ENCODE measurements around the gene REXO1.
"Not testable (repeated sequence)": the region's sequence is repeated elsewhere in the genome, so short reads cannot be mapped to it uniquely, and the experiment has no call there.

The REXO1 gene

DNA sequence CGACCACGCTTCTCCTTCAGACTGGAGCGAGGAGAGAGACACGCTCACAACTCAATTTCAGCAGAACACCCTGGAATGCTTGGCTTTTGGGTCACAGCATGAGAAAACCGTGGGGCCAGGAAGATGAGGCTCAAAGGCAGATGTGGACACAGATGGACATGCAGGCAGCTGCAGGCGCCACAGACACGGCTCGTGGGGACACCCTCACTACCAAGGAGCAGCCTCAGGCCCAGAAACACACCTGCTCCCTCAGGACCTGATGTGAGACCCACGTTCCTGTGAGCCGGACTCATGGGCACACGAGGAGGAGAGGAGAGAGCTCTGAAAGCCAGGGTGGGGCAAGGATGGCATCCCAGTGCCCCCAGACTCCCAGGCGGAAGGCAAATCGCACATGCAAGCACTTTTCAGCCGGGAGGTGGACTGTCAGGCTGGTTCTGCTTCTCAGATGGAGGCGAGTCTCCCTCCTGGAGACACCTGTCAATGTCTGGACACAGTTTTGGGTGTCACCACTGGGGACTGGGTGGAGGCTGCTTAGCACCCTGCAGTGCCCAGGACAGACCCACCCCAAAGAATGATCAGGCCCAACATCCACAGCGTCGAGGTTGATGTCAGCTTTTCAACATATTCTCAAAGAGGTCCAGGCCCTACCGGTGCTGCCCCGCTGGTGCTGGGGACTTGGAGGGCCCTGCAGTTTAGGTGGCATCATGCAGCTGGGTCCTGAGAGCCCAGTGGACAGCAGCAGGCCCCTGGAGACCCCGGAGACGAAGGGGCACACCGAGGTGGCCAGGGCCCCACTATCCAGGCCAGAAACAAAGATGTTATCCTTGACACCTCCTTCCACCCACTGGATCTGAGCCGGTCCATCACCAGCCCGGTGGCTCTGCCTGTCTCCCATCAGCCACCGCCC is 34.8 kb upstream of the REXO1 start:
- WGBS (ENCODE audit: insufficient coverage, insufficient read length), result no CpG with 5 or more reads among the region's 25 CpGs
- H3K4me3 ChIP-seq (ENCODE audit: low read length), result no peak overlapping the region

DNA sequence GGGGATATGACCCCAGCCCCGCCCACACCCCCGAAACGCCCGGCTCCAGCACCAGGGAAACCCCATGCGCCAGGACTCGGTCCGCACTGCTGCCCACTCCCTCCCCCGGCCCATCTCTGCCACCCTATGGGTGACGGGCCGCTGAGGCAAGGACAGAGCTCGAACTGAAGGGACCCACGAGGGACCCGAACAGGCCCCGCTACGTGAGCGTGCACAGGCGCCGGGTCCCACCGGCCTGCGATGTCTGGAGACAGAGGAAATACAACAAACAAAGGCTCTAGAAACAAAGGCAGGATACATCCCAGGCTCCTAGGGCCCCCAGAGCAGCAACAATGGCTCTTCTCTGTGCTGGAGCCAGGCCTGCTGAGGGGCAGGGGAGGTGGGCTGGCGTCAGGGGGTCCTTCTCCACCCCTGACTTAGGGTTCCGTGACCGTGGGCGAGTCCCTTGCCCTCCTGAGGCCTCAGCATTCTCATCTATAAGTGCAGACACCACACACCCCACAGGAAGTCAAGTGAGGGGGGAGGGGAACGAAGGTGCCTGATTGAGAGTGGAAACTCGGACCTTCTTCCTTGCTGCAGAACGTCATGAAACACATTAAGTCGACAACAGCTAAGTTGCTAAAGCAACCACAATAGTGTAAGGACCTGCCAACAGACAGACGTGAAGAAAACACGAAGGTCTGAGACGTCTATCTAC is 34.0 kb upstream of the REXO1 start:
- no peaks in the 10 kb centered on the region for H3K9me3 ChIP-seq (ENCODE audit: control insufficient read depth, insufficient read depth, low read length)
- WGBS (ENCODE audit: insufficient coverage, insufficient read length), result no CpG with 5 or more reads among the region's 31 CpGs
- H3K36me3 ChIP-seq (ENCODE audit: control insufficient read depth, insufficient read depth, low read length), result no peaks in the 10 kb centered on the region
- H3K4me3 ChIP-seq (ENCODE audit: low read length), result no peak overlapping the region
- H3K4me1 ChIP-seq (ENCODE audit: control insufficient read depth, insufficient read depth, low read length), result peaks cover 1% of the 10 kb centered on the region; the same call in 1 of the 2 replicates
- H3K27me3 ChIP-seq (ENCODE audit: control insufficient read depth, insufficient read depth, low read length), result no peaks in the 10 kb centered on the region
- H3K27ac ChIP-seq (ENCODE audit: low read length), result no peak overlapping the region
- no peak for DNase-seq (ENCODE audit: low read depth, low spot score)

More for the DNA sequence above, 34.8 kb upstream of the REXO1 start:
- no peaks in the 10 kb centered on the region for H3K36me3 ChIP-seq (ENCODE audit: control insufficient read depth, insufficient read depth, low read length)
- no peak overlapping the region for H3K27ac ChIP-seq (ENCODE audit: low read length)
- H3K9me3 ChIP-seq (ENCODE audit: control insufficient read depth, insufficient read depth, low read length), result no peaks in the 10 kb centered on the region
- H3K27me3 ChIP-seq (ENCODE audit: control insufficient read depth, insufficient read depth, low read length), result no peaks in the 10 kb centered on the region
- DNase-seq (ENCODE audit: low read depth, low spot score), result no peak
- peaks cover 1% of the 10 kb centered on the region; the same call in 1 of the 2 replicates for H3K4me1 ChIP-seq (ENCODE audit: control insufficient read depth, insufficient read depth, low read length)

DNA sequence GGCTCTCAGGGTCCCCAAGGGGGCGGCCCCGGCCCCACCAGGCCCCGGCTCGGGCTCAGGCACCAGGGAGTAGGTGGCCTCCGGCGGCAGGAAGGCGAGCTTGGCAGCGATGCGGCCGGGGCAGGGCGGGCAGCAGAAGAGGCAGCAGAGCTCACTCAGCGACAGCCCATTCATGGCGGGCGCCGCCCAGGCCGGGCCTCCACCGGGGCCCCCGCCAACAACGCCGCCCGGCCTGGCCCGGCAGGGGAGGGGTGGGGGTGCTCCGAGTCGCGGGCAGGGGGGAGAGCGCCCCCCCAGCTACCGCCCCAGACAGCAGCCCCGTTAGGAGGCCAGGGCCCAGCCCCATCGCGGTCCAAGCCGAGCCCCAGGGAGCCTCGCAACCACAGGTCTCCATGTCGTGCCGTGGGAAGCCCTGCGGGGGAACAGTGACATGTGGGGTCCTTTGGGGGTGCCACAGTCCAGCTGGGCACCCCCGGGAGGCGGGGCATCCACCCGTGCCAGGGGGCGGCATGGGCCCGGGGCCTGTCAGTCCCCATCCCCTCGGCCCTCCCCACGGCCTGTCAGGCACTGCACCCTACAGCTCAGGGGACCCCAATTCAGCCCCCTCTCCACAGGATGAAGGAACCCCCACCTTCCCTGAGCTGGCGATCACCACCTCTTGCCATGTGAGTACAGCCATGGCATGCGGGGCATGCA is 33.3 kb upstream of the REXO1 start:
- not testable (repeated sequence) for H3K9me3 ChIP-seq (ENCODE audit: control insufficient read depth, insufficient read depth, low read length); H3K4me1 ChIP-seq (ENCODE audit: control insufficient read depth, insufficient read depth, low read length); H3K4me3 ChIP-seq (ENCODE audit: low read length); H3K36me3 ChIP-seq (ENCODE audit: control insufficient read depth, insufficient read depth, low read length); DNase-seq (ENCODE audit: low read depth, low spot score); H3K27ac ChIP-seq (ENCODE audit: low read length); H3K27me3 ChIP-seq (ENCODE audit: control insufficient read depth, insufficient read depth, low read length)
- WGBS (ENCODE audit: insufficient coverage, insufficient read length), result no CpG with 5 or more reads among the region's 44 CpGs

GRCh38 chr19:1880611-1881392 is 32.5 kb upstream of the REXO1 start:
- no peaks in the 10 kb centered on the region for H3K9me3 ChIP-seq (ENCODE audit: control insufficient read depth, insufficient read depth, low read length)
- DNase-seq (ENCODE audit: low read depth, low spot score), result no peak
- WGBS (ENCODE audit: insufficient coverage, insufficient read length), result no CpG with 5 or more reads among the region's 35 CpGs
- H3K27ac ChIP-seq (ENCODE audit: low read length), result no peak overlapping the region
- peaks cover 1% of the 10 kb centered on the region; the same call in 1 of the 2 replicates for H3K4me1 ChIP-seq (ENCODE audit: control insufficient read depth, insufficient read depth, low read length)
- no peaks in the 10 kb centered on the region for H3K27me3 ChIP-seq (ENCODE audit: control insufficient read depth, insufficient read depth, low read length)
- no peak overlapping the region for H3K4me3 ChIP-seq (ENCODE audit: low read length)
- H3K36me3 ChIP-seq (ENCODE audit: control insufficient read depth, insufficient read depth, low read length), result no peaks in the 10 kb centered on the region

- not testable (repeated sequence) for H3K36me3 ChIP-seq (ENCODE audit: control insufficient read depth, insufficient read depth, low read length); DNase-seq (ENCODE audit: low read depth, low spot score); H3K27me3 ChIP-seq (ENCODE audit: control insufficient read depth, insufficient read depth, low read length); H3K4me1 ChIP-seq (ENCODE audit: control insufficient read depth, insufficient read depth, low read length); H3K9me3 ChIP-seq (ENCODE audit: control insufficient read depth, insufficient read depth, low read length); H3K27ac ChIP-seq (ENCODE audit: low read length); H3K4me3 ChIP-seq (ENCODE audit: low read length)
- WGBS (ENCODE audit: insufficient coverage, insufficient read length), result no CpG with 5 or more reads among the region's 17 CpGs
Observed at GRCh38 chr19:1879982-1880381, 31.7 kb upstream of the REXO1 start.

DNA sequence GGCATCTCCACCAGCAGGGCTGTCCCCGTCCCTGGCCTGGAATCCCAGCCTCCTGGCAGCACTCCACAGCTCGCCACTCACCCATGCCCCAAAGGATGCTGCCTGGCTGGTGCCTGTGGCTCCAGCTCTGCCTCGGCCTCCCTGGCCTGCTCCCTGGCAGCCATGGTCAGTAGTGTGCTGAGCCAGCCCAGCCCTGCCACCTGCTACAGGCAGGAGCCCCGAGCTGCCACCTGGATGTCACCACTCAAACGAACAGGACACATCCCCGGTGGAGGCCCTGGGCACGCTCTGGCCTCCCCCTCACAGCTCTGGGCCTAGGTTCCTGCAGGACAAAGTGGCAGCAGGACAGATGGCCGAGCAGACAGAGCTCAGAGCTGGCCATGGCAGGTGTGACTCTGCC is 30.3 kb upstream of the REXO1 start:
- DNase-seq (ENCODE audit: low read depth, low spot score); H3K4me1 ChIP-seq (ENCODE audit: control insufficient read depth, insufficient read depth, low read length); H3K27me3 ChIP-seq (ENCODE audit: control insufficient read depth, insufficient read depth, low read length); H3K36me3 ChIP-seq (ENCODE audit: control insufficient read depth, insufficient read depth, low read length); H3K4me3 ChIP-seq (ENCODE audit: low read length); H3K27ac ChIP-seq (ENCODE audit: low read length); H3K9me3 ChIP-seq (ENCODE audit: control insufficient read depth, insufficient read depth, low read length): not testable (repeated sequence)
- no CpG with 5 or more reads among the region's 8 CpGs for WGBS (ENCODE audit: insufficient coverage, insufficient read length)

DNA sequence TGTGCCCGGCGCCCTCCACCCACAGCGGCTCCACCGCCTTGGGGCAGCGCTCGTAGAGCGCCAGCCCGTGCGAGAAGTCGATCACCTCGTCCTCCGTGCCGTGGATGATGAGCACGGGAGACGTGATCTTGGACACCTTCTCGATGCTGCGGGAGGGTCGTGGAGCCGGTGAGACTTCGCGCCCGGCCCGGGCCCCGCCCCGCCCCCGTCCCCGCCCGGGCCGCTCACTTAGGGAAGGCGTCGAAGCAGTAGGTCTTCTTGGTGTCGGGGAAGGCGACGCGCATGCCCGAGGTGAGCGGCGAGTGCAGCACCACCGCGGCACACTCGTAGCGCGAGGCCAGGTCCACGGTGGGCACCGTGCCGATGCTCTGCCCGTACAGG is 29.0 kb upstream of the REXO1 start:
- no CpG with 5 or more reads among the region's 47 CpGs for WGBS (ENCODE audit: insufficient coverage, insufficient read length)
- H3K27me3 ChIP-seq (ENCODE audit: control insufficient read depth, insufficient read depth, low read length); H3K4me1 ChIP-seq (ENCODE audit: control insufficient read depth, insufficient read depth, low read length); H3K36me3 ChIP-seq (ENCODE audit: control insufficient read depth, insufficient read depth, low read length); H3K27ac ChIP-seq (ENCODE audit: low read length); H3K4me3 ChIP-seq (ENCODE audit: low read length); H3K9me3 ChIP-seq (ENCODE audit: control insufficient read depth, insufficient read depth, low read length); DNase-seq (ENCODE audit: low read depth, low spot score): not testable (repeated sequence)

- no CpG with 5 or more reads among the region's 53 CpGs for WGBS (ENCODE audit: insufficient coverage, insufficient read length)
- DNase-seq (ENCODE audit: low read depth, low spot score); H3K27me3 ChIP-seq (ENCODE audit: control insufficient read depth, insufficient read depth, low read length); H3K36me3 ChIP-seq (ENCODE audit: control insufficient read depth, insufficient read depth, low read length); H3K27ac ChIP-seq (ENCODE audit: low read length); H3K4me1 ChIP-seq (ENCODE audit: control insufficient read depth, insufficient read depth, low read length); H3K9me3 ChIP-seq (ENCODE audit: control insufficient read depth, insufficient read depth, low read length): not testable (repeated sequence)
- H3K4me3 ChIP-seq (ENCODE audit: low read length), result peak overlapping the region; percentile 86; the same call in 1 of the 2 replicates
Observed at GRCh38 chr19:1876496-1877279, 28.4 kb upstream of the REXO1 start.

- Histone ChIP-seq H3K4me3 (ENCODE audit: low read length) (peak overlapping the region; percentile 86), H3K4me1 (ENCODE audit: control insufficient read depth, insufficient read depth, low read length) (0 out of 2 replicates have a peak, but pooled peaks cover 3% of the 10 kb centered on the region), H3K36me3 (ENCODE audit: control insufficient read depth, insufficient read depth, low read length) (peaks cover 7% of the 10 kb centered on the region; the same call in 1 of the 2 replicates), H3K9me3 (ENCODE audit: control insufficient read depth, insufficient read depth, low read length) (no peaks in the 10 kb centered on the region), H3K27ac (ENCODE audit: low read length) (no peak overlapping the region), H3K27me3 (ENCODE audit: control insufficient read depth, insufficient read depth, low read length) (no peaks in the 10 kb centered on the region)
- WGBS (ENCODE audit: insufficient coverage, insufficient read length), result no CpG with 5 or more reads among the region's 87 CpGs
- DNase-seq (ENCODE audit: low read depth, low spot score), result no peak
Observed at GRCh38 chr19:1875646-1876495, 27.6 kb upstream of the REXO1 start.
